Endothelial cell of umbilical vein (primary cell): ENCODE results near the gene DMD. TPM values are rescaled to one million over a fixed set of nuclear protein-coding genes. Genes with fewer than 3 reads are reported as not detected.

Source experiments
- BruUV-seq: library from RNA; stranded (reverse); fragments of 400-500 nt; replicated peaks from 2 replicates; lab custom pipeline; 2021; lab: Mats Ljungman, UMichigan
- CTCF ChIA-PET: fragments of 300-600, 350-600 bp; sonication (Branson Sonifier 250); formaldehyde crosslinking; loops from one replicate; lab custom pipeline; 2021; ENCODE audit warnings: antibody characterized with exemption, inconsistent platforms; lab: Charles Lee
- POLR2A ChIA-PET: fragments of 300-600, 350-600 bp; sonication (Branson Sonifier 250); formaldehyde crosslinking; loops from one replicate; lab custom pipeline; 2021; ENCODE audit warnings: antibody characterized with exemption, inconsistent platforms; lab: Charles Lee
- DNase-seq: peaks from one replicate; pipeline ENCODE4 v3.0.0-alpha.2; 2011; ENCODE audit warnings: low read depth, low spot score
- FAIRE-seq: peaks from 2 replicates; lab custom pipeline; 2011; peaks lifted over from hg19 to GRCh38; lab: Jason Lieb, UNC
- H2AFZ ChIP-seq: 2 replicates; pipeline ENCODE4 v1.6.0; 2012; ENCODE audit warnings: low read depth, low read length, control low read depth, inconsistent platforms
- H3K27ac ChIP-seq: 2 replicates; pipeline ENCODE4 v1.5.1; 2011; ENCODE audit warnings: low read depth, mild to moderate bottlenecking, control low read depth, low read length, moderate library complexity; ENCODE audit not compliant: insufficient read depth
- H3K27me3 ChIP-seq, 2 experiments: 2 replicates each; pipeline versions ENCODE4 v1.6.0 to v1.6.1; 2011; ENCODE audit warnings: low read length in 2 of 2, mixed read lengths in 1 of 2; ENCODE audit not compliant: control insufficient read depth in 2 of 2, insufficient read depth in 2 of 2
- H3K36me3 ChIP-seq, 2 experiments: 2 replicates in 1 of 2; 3 replicates in 1 of 2; pipeline ENCODE4 v1.5.1; 2011; ENCODE audit warnings: low read length in 2 of 2, mild to moderate bottlenecking in 1 of 2, moderate library complexity in 1 of 2; ENCODE audit not compliant: control insufficient read depth in 2 of 2, insufficient read depth in 2 of 2; ENCODE audit errors: extremely low read depth in 1 of 2
- H3K4me1 ChIP-seq: 3 replicates; pipeline ENCODE4 v1.5.1; 2011; ENCODE audit warnings: mild to moderate bottlenecking, low read length; ENCODE audit not compliant: control insufficient read depth, insufficient read depth; ENCODE audit errors: extremely low read depth
- H3K4me2 ChIP-seq: 2 replicates; pipeline ENCODE4 v1.6.1; 2011; ENCODE audit warnings: low read length, control low read depth, mixed read lengths; ENCODE audit not compliant: insufficient read depth
- H3K4me3 ChIP-seq, 3 experiments: fragments of 200-600 bp in 1 of 3; sonication (generic), shearing (Covaris generic) in 1 of 3; replicated peaks in 1 of 3; 2 replicates each; pipeline ENCODE4 v1.5.1; 2011 to 2016; ENCODE audit warnings: control low read depth in 3 of 3, low read length in 3 of 3, mild to moderate bottlenecking in 2 of 3, inconsistent platforms in 1 of 3, low read depth in 1 of 3, moderate library complexity in 1 of 3; ENCODE audit not compliant: insufficient read depth in 1 of 3
- H3K79me2 ChIP-seq: 2 replicates; pipeline ENCODE4 v1.6.0; 2012; ENCODE audit warnings: low read length, inconsistent platforms; ENCODE audit not compliant: control insufficient read depth, insufficient read depth
- H3K9ac ChIP-seq: replicated peaks from 2 replicates; pipeline ENCODE3; 2011; ENCODE audit warnings: low read length, control low read depth; ENCODE audit not compliant: insufficient read depth; ENCODE audit errors: extremely low read depth
- H3K9me1 ChIP-seq: replicated peaks from 3 replicates; pipeline ENCODE4 v1.6.0; 2011; ENCODE audit warnings: mild to moderate bottlenecking, low read length; ENCODE audit not compliant: control insufficient read depth, insufficient read depth; ENCODE audit errors: extremely low read depth
- H3K9me3 ChIP-seq: replicated peaks from 2 replicates; pipeline ENCODE4 v1.5.1; 2012; ENCODE audit warnings: low read length, inconsistent platforms; ENCODE audit not compliant: control insufficient read depth, insufficient read depth
- H4K20me1 ChIP-seq: replicated peaks from 2 replicates; pipeline ENCODE3; 2011; ENCODE audit warnings: mild to moderate bottlenecking, low read length; ENCODE audit not compliant: control insufficient read depth, insufficient read depth; ENCODE audit errors: extremely low read depth
- POLR2A ChIP-seq: IDR thresholded peaks from 2 replicates; pipeline ENCODE4 v1.6.1; 2012; ENCODE audit warnings: low read depth, mild to moderate bottlenecking, control low read depth, low read length
- dilution Hi-C: fragments of 300-500 bp; cut with MboI; formaldehyde crosslinking; loops from one replicate; pipeline ENCODE4 v1.15.0; 2019; ENCODE audit warnings: low sequenced_read_pairs; ENCODE audit not compliant: extremely low pct_ligation_motif_present
- intact Hi-C: fragments of 100-400 bp; cut with micrococcal nuclease; formaldehyde crosslinking; loops from one replicate; pipeline ENCODE4 v1.10.0; 2022
- polyA plus RNA-seq, 4 experiments: library from polyadenylated mRNA; depleted of rRNA in 3 of 4; stranded (reverse) in 3 of 4; unstranded in 1 of 4; fragments of >200 nt; gene quantifications; 2 replicates each; pipeline versions ENCODE4 v1.2.1 to v1.2.3, GENCODE V29; 2011 to 2012; ENCODE audit warnings: missing spikeins in 1 of 4
- total RNA-seq: library from RNA; stranded (reverse); gene quantifications from 2 replicates; pipeline ENCODE4 v1.2.3, GENCODE V29; 2021
- TF ChIP-seq, protein P1 (sequence below): IDR thresholded peaks from 2 replicates; pipeline ENCODE4 v1.6.1; 2011; ENCODE audit not compliant: insufficient read depth, insufficient read length

Gene DMD
- total and polyA plus RNA-seq, 2 donors (not counting 3 experiments of a cell fraction or from before 2014, with no cell fraction given), result 7.3 to 9.0 TPM

DNA sequence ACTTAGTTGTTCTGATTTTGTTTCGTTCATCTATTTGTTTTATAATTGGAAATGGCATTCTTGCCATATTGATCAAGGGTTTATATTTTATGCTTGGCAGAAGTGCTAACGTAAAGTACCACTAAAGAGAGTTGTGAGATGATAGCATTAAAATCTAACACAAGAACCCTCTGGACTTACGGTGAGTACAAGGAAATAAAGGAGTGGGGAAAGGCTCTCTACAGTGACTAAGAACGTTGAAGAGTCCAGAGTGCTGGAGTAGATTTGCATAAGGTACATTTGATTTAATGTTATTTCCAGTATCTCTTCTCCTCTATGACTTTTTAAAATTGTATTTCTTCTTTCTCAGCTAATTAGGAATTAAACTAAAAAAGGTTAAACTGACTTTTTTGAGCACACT is 612.6 kb downstream of the DMD start:
- H3K79me2 ChIP-seq, result no peaks in the 10 kb centered on the region
- BruUV-seq, result no TSS peak

DNA sequence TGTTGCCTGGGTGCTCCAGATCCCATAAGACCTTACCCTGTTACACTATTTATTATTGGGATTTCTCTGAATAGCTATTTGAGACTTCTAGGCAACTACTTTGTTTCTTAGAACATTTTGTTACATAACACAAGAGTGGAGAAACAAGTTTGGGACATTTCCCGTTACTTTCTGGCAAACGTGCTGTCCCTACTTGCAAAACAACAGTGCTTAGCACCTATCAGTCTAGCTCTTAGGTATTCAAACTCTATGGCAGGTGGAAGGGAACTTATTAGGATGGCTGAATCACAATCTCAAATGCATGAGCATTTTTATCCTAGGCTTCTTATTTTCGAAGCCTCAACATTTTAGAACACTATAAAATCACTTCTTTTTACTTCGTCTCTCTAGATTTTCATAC is 613.6 kb downstream of the DMD start:
- FAIRE-seq (no peak), DNase-seq (no peak)
- Histone ChIP-seq H3K27me3 (no peaks in the 10 kb centered on the region), H3K79me2 (no peaks in the 10 kb centered on the region), H3K9me1 (no peaks in the 10 kb centered on the region), H3K4me2 (no peak overlapping the region), H3K9me3 (no peaks in the 10 kb centered on the region), H3K4me3 (no peak overlapping the region), H4K20me1 (no peaks in the 10 kb centered on the region), H3K27ac (no peak overlapping the region), H3K36me3 (no peaks in the 10 kb centered on the region), H3K9ac (no peak overlapping the region), H2AFZ (no peak overlapping the region), H3K4me1 (no peaks in the 10 kb centered on the region)
- no TSS peak for BruUV-seq
- ChIA-PET POLR2A (no interaction called here), CTCF (no interaction called here)
- TF ChIP-seq POLR2A, result no peak
- intact Hi-C loops (no loop called here), dilution Hi-C loops (no loop called here)

More for the DNA sequence above, 612.6 kb downstream of the DMD start:
- TF ChIP-seq, protein P1, sequence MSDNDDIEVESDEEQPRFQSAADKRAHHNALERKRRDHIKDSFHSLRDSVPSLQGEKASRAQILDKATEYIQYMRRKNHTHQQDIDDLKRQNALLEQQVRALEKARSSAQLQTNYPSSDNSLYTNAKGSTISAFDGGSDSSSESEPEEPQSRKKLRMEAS, result no peak
- ChIA-PET CTCF (no interaction called here), POLR2A (no interaction called here)
- dilution Hi-C loops, result no loop called here
- Histone ChIP-seq H3K4me1 (no peaks in the 10 kb centered on the region), H3K9me1 (no peaks in the 10 kb centered on the region), H2AFZ (no peak overlapping the region), H3K4me2 (no peak overlapping the region), H3K27ac (no peak overlapping the region), H3K27me3 (no peaks in the 10 kb centered on the region), H3K9me3 (no peaks in the 10 kb centered on the region), H3K4me3 (no peak overlapping the region), H4K20me1 (no peaks in the 10 kb centered on the region), H3K9ac (no peak overlapping the region), H3K36me3 (no peaks in the 10 kb centered on the region)
- FAIRE-seq (no peak), DNase-seq (no peak)
- intact Hi-C loops, result no loop called here
